Adipocyte (in vitro differentiated cells): ENCODE data around the gene IPPK.

Experiments used
- DNase-seq: peaks from one replicate; pipeline ENCODE4 v3.0.0-alpha.2; 2015; ENCODE audit warnings: low read depth
- H3K27me3 ChIP-seq: replicated peaks from 2 replicates; pipeline ENCODE4 v1.7.0; 2013; ENCODE audit warnings: mild to moderate bottlenecking, low read length, moderate library complexity; ENCODE audit not compliant: control insufficient read depth, insufficient read depth
- H3K36me3 ChIP-seq: 2 replicates; pipeline ENCODE4 v1.7.0; 2013; ENCODE audit warnings: low read length, mild to moderate bottlenecking, moderate library complexity; ENCODE audit not compliant: control insufficient read depth, insufficient read depth, severe bottlenecking
- H3K4me1 ChIP-seq: 2 replicates; pipeline ENCODE4 v1.7.0; 2013; ENCODE audit warnings: mild to moderate bottlenecking, low read length, moderate library complexity; ENCODE audit not compliant: control insufficient read depth, insufficient read depth
- H3K4me3 ChIP-seq: 2 replicates; pipeline ENCODE4 v1.7.0; 2013; ENCODE audit warnings: mild to moderate bottlenecking, low read length, moderate library complexity
- H3K9ac ChIP-seq: 2 replicates; pipeline ENCODE4 v1.7.0; 2013; ENCODE audit warnings: mild to moderate bottlenecking, low read length, moderate library complexity
- H3K9me3 ChIP-seq: 2 replicates; pipeline ENCODE4 v1.7.0; 2013; ENCODE audit warnings: mild to moderate bottlenecking, low read length, moderate library complexity; ENCODE audit not compliant: control insufficient read depth

Gene IPPK

GRCh38 chr9:92682269-92682668 is 12.3 kb upstream of the IPPK start:
- Histone ChIP-seq H3K9me3 (no peaks in the 10 kb centered on the region), H3K4me1 (peaks cover 11% of the 10 kb centered on the region), H3K36me3 (no peaks in the 10 kb centered on the region), H3K27me3 (no peaks in the 10 kb centered on the region), H3K4me3 (no peak overlapping the region), H3K9ac (no peak overlapping the region)
- no peak for DNase-seq

- Histone ChIP-seq H3K9me3 (no peaks in the 10 kb centered on the region), H3K36me3 (no peaks in the 10 kb centered on the region), H3K4me3 (no peak overlapping the region), H3K9ac (no peak overlapping the region), H3K4me1 (peaks cover 11% of the 10 kb centered on the region), H3K27me3 (no peaks in the 10 kb centered on the region)
- no peak for DNase-seq
These were observed 10.5 kb upstream of the IPPK start for GRCh38 chr9:92680166-92681119.

- no peaks in the 10 kb centered on the region for H3K27me3 ChIP-seq
- H3K9me3 ChIP-seq, result no peaks in the 10 kb centered on the region
- H3K4me1 ChIP-seq, result peaks cover 11% of the 10 kb centered on the region
- no peak overlapping the region for H3K9ac ChIP-seq
- no peak overlapping the region for H3K4me3 ChIP-seq
- no peaks in the 10 kb centered on the region for H3K36me3 ChIP-seq
- no peak for DNase-seq
These were observed 9.7 kb upstream of the IPPK start for GRCh38 chr9:92679413-92680165.

GRCh38 chr9:92671323-92671722 is 1.4 kb upstream of the IPPK start:
- peak overlapping the region; percentile 95 for H3K4me3 ChIP-seq
- DNase-seq, result peak; percentile 73

GRCh38 chr9:92669527-92669889 is 423 bp downstream of the IPPK start:
- Histone ChIP-seq H3K27me3 (no peaks in the 10 kb centered on the region), H3K9me3 (no peaks in the 10 kb centered on the region), H3K9ac (peak overlapping the region; percentile 97), H3K36me3 (peaks cover 7% of the 10 kb centered on the region), H3K4me1 (peaks cover 25% of the 10 kb centered on the region), H3K4me3 (peak overlapping the region; percentile 95)
- peak; percentile 74 for DNase-seq

More at GRCh38 chr9:92671323-92671722, 1.4 kb upstream of the IPPK start:
- Histone ChIP-seq H3K9ac (peak overlapping the region; percentile 97), H3K36me3 (peaks cover 7% of the 10 kb centered on the region), H3K9me3 (no peaks in the 10 kb centered on the region), H3K27me3 (no peaks in the 10 kb centered on the region), H3K4me1 (peaks cover 18% of the 10 kb centered on the region)

- H3K9ac ChIP-seq, result peak overlapping the region; percentile 97
These were observed 995 bp downstream of the IPPK start for GRCh38 chr9:92668746-92669526.

GRCh38 chr9:92666912-92667532 is 2.9 kb downstream of the IPPK start:
- Histone ChIP-seq H3K4me3 (no peak overlapping the region), H3K36me3 (peaks cover 14% of the 10 kb centered on the region), H3K9ac (no peak overlapping the region), H3K9me3 (no peaks in the 10 kb centered on the region), H3K4me1 (peaks cover 25% of the 10 kb centered on the region), H3K27me3 (no peaks in the 10 kb centered on the region)
- DNase-seq, result no peak

More at GRCh38 chr9:92668746-92669526, 995 bp downstream of the IPPK start:
- peak; percentile 67 for DNase-seq
- Histone ChIP-seq H3K9me3 (no peaks in the 10 kb centered on the region), H3K4me3 (peak overlapping the region; percentile 95), H3K27me3 (no peaks in the 10 kb centered on the region), H3K4me1 (peaks cover 25% of the 10 kb centered on the region), H3K36me3 (peaks cover 7% of the 10 kb centered on the region)

GRCh38 chr9:92666236-92666635 is 3.7 kb downstream of the IPPK start:
- Histone ChIP-seq H3K9me3 (no peaks in the 10 kb centered on the region), H3K4me3 (no peak overlapping the region), H3K9ac (no peak overlapping the region), H3K36me3 (peaks cover 14% of the 10 kb centered on the region), H3K27me3 (no peaks in the 10 kb centered on the region), H3K4me1 (peaks cover 23% of the 10 kb centered on the region)
- DNase-seq, result no peak

- H3K27me3 ChIP-seq, result no peaks in the 10 kb centered on the region
- no peaks in the 10 kb centered on the region for H3K9me3 ChIP-seq
- H3K9ac ChIP-seq, result no peak overlapping the region
- no peak for DNase-seq
- H3K4me3 ChIP-seq, result no peak overlapping the region
- peaks cover 14% of the 10 kb centered on the region for H3K36me3 ChIP-seq
- peaks cover 20% of the 10 kb centered on the region for H3K4me1 ChIP-seq
These were observed 4.1 kb downstream of the IPPK start for GRCh38 chr9:92665836-92666235.

GRCh38 chr9:92664394-92665152 is 5.4 kb downstream of the IPPK start:
- Histone ChIP-seq H3K4me3 (no peak overlapping the region), H3K36me3 (peaks cover 14% of the 10 kb centered on the region), H3K9me3 (no peaks in the 10 kb centered on the region), H3K9ac (no peak overlapping the region), H3K27me3 (no peaks in the 10 kb centered on the region), H3K4me1 (peaks cover 20% of the 10 kb centered on the region)
- DNase-seq, result no peak
